ENCODE data around the gene TBC1D7.

DNA sequence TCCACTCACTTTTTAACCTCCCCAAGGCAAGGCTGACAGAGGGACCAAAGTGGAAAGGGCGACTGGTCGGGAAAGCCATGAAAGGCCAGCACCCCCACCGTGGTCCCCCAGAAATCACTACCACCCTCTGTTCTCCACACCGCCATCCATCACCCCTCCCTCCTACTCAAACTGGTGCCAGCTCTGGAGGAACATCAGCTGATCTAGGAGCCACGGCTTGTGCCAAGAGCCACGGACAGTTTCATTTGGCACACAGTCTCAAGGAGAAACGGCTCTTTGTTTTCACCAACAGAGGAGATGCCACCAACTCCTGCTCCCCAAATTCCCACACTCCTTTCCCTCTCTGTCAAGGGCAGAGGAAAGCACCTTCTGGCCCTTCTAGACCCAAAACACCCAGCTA, 26.0 kb downstream of the TBC1D7 start:
- TF ChIP-seq, protein P1, sequence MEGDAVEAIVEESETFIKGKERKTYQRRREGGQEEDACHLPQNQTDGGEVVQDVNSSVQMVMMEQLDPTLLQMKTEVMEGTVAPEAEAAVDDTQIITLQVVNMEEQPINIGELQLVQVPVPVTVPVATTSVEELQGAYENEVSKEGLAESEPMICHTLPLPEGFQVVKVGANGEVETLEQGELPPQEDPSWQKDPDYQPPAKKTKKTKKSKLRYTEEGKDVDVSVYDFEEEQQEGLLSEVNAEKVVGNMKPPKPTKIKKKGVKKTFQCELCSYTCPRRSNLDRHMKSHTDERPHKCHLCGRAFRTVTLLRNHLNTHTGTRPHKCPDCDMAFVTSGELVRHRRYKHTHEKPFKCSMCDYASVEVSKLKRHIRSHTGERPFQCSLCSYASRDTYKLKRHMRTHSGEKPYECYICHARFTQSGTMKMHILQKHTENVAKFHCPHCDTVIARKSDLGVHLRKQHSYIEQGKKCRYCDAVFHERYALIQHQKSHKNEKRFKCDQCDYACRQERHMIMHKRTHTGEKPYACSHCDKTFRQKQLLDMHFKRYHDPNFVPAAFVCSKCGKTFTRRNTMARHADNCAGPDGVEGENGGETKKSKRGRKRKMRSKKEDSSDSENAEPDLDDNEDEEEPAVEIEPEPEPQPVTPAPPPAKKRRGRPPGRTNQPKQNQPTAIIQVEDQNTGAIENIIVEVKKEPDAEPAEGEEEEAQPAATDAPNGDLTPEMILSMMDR (IDR thresholded peaks at IDR 0.05; ENCODE audit: low read depth, low read length, poor library complexity, severe bottlenecking): no peak
- no peak for TF ChIP-seq EZH2phosphoT487 (IDR thresholded peaks at IDR 0.05; ENCODE audit: borderline replicate concordance, low read length)

Measured in DOHH2 (cell line).